HK-2 (cell line): ENCODE data around the gene SPINT4.

Experiments
- DNase-seq: peaks from one replicate; pipeline ENCODE4 v3.0.0-alpha.2; 2018; ENCODE audit not compliant: unreplicated experiment

SPINT4 gene

GRCh38 chr20:45765307-45765875, 43.2 kb downstream of the SPINT4 start:
- DNase-seq, result no peak

- no peak for DNase-seq
Measured at GRCh38 chr20:45765980-45766379, 43.8 kb downstream of the SPINT4 start.

GRCh38 chr20:45768479-45768878, 46.3 kb downstream of the SPINT4 start:
- DNase-seq, result no peak

GRCh38 chr20:45771182-45771759, 49.1 kb downstream of the SPINT4 start:
- DNase-seq, result peak; percentile 89

GRCh38 chr20:45772693-45773092, 50.5 kb downstream of the SPINT4 start:
- DNase-seq, result no peak

- no peak for DNase-seq
Measured at GRCh38 chr20:45774945-45775344, 52.8 kb downstream of the SPINT4 start.

- DNase-seq, result no peak
Measured at GRCh38 chr20:45775411-45775810, 53.3 kb downstream of the SPINT4 start.
